SK-N-SH treated with all-trans-retinoic acid at 6 μM for 48 hours (cell line): ENCODE results near the gene MRTFA.

Experiments used
- ARNTL ChIP-seq: fragments of 450-650 bp; formaldehyde crosslinking; IDR thresholded peaks from 2 replicates; pipeline ENCODE4 v1.5.0; 2020; ENCODE audit warnings: low read depth, mild to moderate bottlenecking, moderate library complexity, borderline replicate concordance
- BACH2 ChIP-seq: fragments of 250-450 bp; sonication (Bioruptor Pico); IDR thresholded peaks from 2 replicates; pipeline ENCODE4 v1.9.0; 2021; ENCODE audit warnings: mild to moderate bottlenecking, borderline replicate concordance
- CREB5 ChIP-seq: fragments of 250-450 bp; sonication (Bioruptor Pico); IDR thresholded peaks from 2 replicates; pipeline ENCODE4 v1.5.1; 2020; ENCODE audit warnings: low read depth, mild to moderate bottlenecking, moderate library complexity
- CSDC2 ChIP-seq: fragments of 250-450 bp; sonication (Bioruptor Pico); IDR thresholded peaks from 2 replicates; pipeline ENCODE4 v1.5.0; 2020; ENCODE audit warnings: mild to moderate bottlenecking, moderate library complexity
- OSR1 ChIP-seq: fragments of 250-450 bp; sonication (Bioruptor Pico); IDR thresholded peaks from 2 replicates; pipeline ENCODE4 v1.8.0; 2022; ENCODE audit warnings: moderate library complexity, mild to moderate bottlenecking, inconsistent platforms
- PATZ1 ChIP-seq: fragments of 250-450 bp; sonication (Bioruptor Pico); IDR thresholded peaks from 2 replicates; pipeline ENCODE4 v1.8.0; 2020; ENCODE audit warnings: mild to moderate bottlenecking, moderate library complexity, borderline replicate concordance
- RARB ChIP-seq: fragments of 250-450 bp; sonication (Bioruptor Pico); IDR thresholded peaks from 2 replicates; pipeline ENCODE4 v1.8.0; 2021; ENCODE audit warnings: mild to moderate bottlenecking, moderate library complexity
- SNAI2 ChIP-seq: fragments of 250-450 bp; sonication (Bioruptor Pico); IDR thresholded peaks from 2 replicates; pipeline ENCODE4 v1.5.0; 2020; ENCODE audit warnings: mild to moderate bottlenecking, moderate library complexity
- TSHZ2 ChIP-seq: fragments of 250-450 bp; sonication (Bioruptor Pico); IDR thresholded peaks from 2 replicates; pipeline ENCODE4 v1.5.0; 2020; ENCODE audit warnings: mild to moderate bottlenecking, moderate library complexity
- ZFP30 ChIP-seq: fragments of 450-650 bp; formaldehyde crosslinking; IDR thresholded peaks from 2 replicates; pipeline ENCODE4 v1.5.0; 2022; ENCODE audit warnings: mild to moderate bottlenecking, moderate library complexity
- ZNF70 ChIP-seq: fragments of 450-650 bp; formaldehyde crosslinking; IDR thresholded peaks from 2 replicates; pipeline ENCODE4 v1.5.0; 2020; ENCODE audit warnings: mild to moderate bottlenecking, moderate library complexity

- TF ChIP-seq CSDC2 (no peak), CREB5 (CRISPR knock-in tag) (no peak), ZNF70 (CRISPR knock-in tag) (no peak), TSHZ2 (no peak), BACH2 (CRISPR knock-in tag) (no peak), OSR1 (CRISPR knock-in tag) (no peak), SNAI2 (CRISPR knock-in tag) (no peak), ARNTL (CRISPR knock-in tag) (no peak), PATZ1 (CRISPR knock-in tag) (no peak), RARB (CRISPR knock-in tag) (no peak), ZFP30 (no peak)
Measured at GRCh38 chr22:40399621-40400020, 236.9 kb downstream of the MRTFA start.
